Esophagus muscularis mucosa (tissue), 3 donors: Measurements from ENCODE around the gene SH3GL2.

ENCODE experiments used
- POLR2A ChIP-seq: fragments of 450-650 bp; IDR thresholded peaks from one replicate; pipeline ENCODE4 v1.6.1; 2017; ENCODE audit warnings: antibody characterized with exemption, moderate library complexity, mild to moderate bottlenecking, low read depth
- POLR2AphosphoS5 ChIP-seq, 2 donors: sonication (generic); formaldehyde crosslinking; IDR thresholded peaks; one replicate each; pipeline ENCODE4 v1.6.1; 2017; ENCODE audit warnings: antibody characterized with exemption in 2 of 2
- TF ChIP-seq, protein P1 (sequence below), 3 experiments: fragments of 200-600 bp in 2 of 3; fragments of 450-650 bp in 1 of 3; sonication (generic) in 2 of 3; IDR thresholded peaks; one replicate each; pipeline ENCODE4 v1.5.1; 2017 to 2019; ENCODE audit warnings: antibody characterized with exemption in 3 of 3, mild to moderate bottlenecking in 2 of 3, moderate library complexity in 1 of 3

DNA sequence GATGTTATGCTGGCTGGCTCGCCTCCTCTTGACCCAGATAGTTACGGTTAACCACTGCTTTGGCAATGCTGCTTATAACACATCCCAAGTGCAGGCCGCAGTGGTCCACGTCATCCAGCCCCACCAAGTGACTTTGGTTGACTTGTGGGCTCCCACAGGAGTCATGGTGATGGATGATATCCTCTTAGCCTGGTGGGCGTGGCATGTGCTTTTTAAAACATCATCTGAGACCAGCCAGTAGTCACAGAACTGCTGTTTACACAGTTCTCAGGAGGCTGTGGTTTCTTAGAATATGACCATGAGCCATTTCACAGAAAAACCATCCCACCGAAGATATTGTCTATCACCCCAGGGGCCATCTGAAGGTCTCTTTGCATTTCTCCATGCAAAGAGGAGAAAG lies 216.9 kb downstream of the SH3GL2 start:
- TF ChIP-seq POLR2A (no peak), POLR2AphosphoS5 (IDR thresholded peaks at IDR 0.05) (no peak)
- TF ChIP-seq, protein P1, sequence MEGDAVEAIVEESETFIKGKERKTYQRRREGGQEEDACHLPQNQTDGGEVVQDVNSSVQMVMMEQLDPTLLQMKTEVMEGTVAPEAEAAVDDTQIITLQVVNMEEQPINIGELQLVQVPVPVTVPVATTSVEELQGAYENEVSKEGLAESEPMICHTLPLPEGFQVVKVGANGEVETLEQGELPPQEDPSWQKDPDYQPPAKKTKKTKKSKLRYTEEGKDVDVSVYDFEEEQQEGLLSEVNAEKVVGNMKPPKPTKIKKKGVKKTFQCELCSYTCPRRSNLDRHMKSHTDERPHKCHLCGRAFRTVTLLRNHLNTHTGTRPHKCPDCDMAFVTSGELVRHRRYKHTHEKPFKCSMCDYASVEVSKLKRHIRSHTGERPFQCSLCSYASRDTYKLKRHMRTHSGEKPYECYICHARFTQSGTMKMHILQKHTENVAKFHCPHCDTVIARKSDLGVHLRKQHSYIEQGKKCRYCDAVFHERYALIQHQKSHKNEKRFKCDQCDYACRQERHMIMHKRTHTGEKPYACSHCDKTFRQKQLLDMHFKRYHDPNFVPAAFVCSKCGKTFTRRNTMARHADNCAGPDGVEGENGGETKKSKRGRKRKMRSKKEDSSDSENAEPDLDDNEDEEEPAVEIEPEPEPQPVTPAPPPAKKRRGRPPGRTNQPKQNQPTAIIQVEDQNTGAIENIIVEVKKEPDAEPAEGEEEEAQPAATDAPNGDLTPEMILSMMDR (IDR thresholded peaks at IDR 0.05): no peak
